ENCODE data around the gene KMT2D.

KMT2D gene

DNA sequence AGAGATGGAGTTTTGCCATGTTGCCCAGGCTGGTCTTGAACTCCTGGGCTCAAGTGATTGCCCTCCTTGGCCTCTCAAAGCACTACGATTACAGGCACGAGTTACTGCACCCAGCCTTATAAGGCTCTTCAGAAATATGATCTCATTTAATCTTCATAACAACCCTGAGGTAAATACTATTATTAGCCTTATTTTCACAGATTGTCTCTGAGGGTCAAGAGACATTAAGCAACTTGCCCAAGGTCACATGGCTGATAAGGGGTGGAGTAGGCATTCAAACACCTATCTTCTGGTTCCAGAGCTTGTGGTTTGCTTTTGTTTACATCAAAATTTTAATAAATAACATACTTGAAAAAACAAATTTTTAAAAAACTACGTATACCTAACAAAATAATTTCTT is 47.2 kb downstream of the KMT2D start:
- DNase-seq: no peak

DNA sequence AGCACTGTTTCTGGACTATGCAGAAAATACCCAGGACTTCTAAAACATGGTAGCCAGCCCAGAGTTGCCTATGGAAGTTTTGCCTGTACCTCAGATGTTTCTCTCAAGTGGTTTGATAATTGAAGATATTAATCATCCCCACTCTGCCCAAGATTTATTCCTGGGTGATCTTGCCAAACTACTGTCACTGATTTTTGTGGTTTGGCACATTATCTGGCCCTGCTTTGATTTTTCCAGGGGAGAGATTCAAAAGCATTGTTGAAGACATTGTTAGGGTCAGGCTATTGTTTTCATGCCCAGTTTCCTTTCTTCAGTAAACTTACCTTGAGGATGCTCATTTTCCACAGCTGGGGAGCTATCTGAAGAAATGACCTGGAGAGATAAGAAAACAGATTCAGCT is 47.9 kb downstream of the KMT2D start:
- no peak for DNase-seq
